GM18507 (cell line): ENCODE data around the gene SLC11A2.
"Not testable (repeated sequence)": the region's sequence is repeated elsewhere in the genome, so short reads cannot be mapped to it uniquely, and the experiment has no call there.

Experiments used
- DNase-seq: peaks from one replicate; pipeline ENCODE4 v3.0.0; 2011; ENCODE audit warnings: low read depth; ENCODE audit not compliant: insufficient read length; ENCODE audit errors: extremely low spot score
- FAIRE-seq: peaks from 2 replicates; lab custom pipeline; 2011; peaks lifted over from hg19 to GRCh38; lab: Jason Lieb, UNC

SLC11A2 gene

DNA sequence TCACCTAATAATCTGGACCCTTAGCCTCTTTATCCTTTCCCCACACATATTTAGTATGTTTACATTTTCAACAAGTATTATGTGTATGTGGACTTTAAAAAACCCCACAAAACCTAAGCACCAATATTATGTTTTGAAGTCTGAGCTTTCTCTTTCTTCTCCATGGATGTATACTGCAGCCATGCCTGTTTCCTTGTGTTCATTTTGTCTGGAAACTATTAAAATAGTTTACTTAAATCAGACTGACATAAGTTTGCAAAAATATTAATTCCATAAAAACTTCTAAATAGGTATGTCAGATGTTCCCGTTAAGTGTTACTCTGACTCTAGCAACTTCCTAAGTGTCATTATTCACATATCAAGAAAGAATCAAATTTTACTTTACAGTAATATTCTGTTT is 70.9 kb downstream of the SLC11A2 start:
- no peak for FAIRE-seq
- DNase-seq: no peak

DNA sequence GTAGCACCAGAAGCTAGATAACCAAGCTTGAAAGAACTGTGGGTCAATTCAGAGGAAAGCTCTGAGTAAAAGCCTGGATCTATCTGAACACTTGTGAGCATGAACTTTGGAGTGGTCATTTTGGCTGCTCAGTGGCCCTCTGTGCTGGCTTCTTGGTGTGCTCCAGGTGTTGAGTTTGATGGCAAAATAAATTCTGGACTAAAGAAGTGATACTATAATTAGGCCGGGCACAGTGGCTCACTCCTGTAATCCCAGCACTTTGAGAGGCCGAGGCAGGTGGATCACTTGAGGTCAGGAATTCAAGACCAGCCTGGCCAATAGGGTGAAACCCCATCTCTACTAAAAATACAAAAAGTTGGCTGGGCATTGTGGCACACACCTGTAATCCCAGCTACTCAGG is 71.4 kb downstream of the SLC11A2 start:
- not testable (repeated sequence) for DNase-seq, FAIRE-seq

DNA sequence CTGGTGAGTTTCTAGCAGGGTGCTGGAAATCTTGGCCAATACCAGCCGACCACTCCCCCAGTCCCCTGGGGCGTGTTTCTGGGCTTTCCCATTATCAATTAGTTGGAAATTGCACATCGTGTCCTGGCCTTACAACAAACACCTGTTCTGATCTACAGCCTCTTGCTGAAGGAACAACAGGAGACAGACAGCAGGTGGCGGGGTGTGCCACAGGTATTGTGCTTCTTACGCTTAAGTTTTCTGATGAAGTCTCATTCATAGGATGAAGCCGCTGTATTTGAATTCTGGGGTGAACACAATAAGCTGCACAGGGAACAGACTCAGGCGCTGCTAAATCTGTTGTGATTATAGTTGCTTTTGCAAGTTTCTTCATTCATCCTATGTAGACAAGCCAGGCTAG is 73.1 kb downstream of the SLC11A2 start:
- DNase-seq (no peak), FAIRE-seq (no peak)

GRCh38 chr12:50952510-50952909 is 73.7 kb downstream of the SLC11A2 start, which contains the start of gene HIGD1C:
TSS of gene HIGD1C (plus strand) at chr12:50952544. CDS start at chr12:50953999, 1,455 bp downstream.
- DNase-seq: no peak
- FAIRE-seq: no peak

DNA sequence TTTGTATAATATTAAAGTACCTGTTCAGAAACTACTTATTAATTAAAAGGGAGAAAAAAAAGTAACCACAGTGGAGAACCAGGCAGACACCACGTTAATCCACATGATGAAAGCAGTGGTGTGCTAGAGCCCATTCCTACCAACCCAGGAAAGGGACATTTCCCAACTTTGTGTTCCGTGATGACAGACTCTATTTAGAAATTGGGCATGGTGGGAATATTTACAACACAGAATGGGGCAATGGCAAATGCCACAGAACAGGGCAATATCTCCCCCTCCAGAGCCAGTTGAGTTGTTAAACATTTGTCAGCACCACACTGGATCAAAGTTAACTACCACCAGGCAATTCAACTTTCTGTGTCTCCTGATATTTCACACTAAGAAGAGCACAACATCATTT is 75.1 kb downstream of the SLC11A2 start:
- FAIRE-seq: no peak

DNA sequence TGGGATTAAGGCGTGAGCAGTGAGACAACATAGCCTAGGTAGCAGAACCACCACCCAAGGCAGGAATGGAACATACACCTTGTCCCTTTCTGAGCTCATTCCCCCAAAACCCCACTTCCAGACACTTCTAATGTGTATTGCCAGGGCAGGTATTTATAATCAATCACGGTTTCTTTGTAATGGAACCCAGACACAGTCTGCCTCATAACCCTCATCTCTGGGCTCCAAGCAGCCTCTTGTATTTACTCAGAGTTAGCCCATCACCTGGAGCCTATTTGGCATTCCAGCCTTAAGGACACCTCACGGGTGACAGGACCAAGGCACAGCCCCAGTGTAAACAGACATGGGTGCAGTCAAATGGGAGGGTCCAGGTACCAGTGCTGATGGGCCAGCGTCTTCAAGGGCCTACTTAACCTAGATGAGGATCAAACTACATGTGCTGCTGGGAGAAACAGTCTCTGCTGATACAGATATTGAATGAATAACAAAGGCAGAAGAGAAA is 76.3 kb downstream of the SLC11A2 start:
- FAIRE-seq (no peak), DNase-seq (no peak)

More for the DNA sequence above, 75.1 kb downstream of the SLC11A2 start:
- no peak for DNase-seq

- no peak for DNase-seq
- FAIRE-seq: no peak
Measured at GRCh38 chr12:50948798-50949197, 77.4 kb downstream of the SLC11A2 start.

GRCh38 chr12:50947933-50948626 is 78.1 kb downstream of the SLC11A2 start:
- DNase-seq (no peak), FAIRE-seq (no peak)

- DNase-seq: no peak
- FAIRE-seq: no peak
Measured at GRCh38 chr12:50937653-50938052, 88.5 kb downstream of the SLC11A2 start.

- no peak for DNase-seq
- FAIRE-seq: no peak
Measured at GRCh38 chr12:50936821-50937530, 89.2 kb downstream of the SLC11A2 start.

DNA sequence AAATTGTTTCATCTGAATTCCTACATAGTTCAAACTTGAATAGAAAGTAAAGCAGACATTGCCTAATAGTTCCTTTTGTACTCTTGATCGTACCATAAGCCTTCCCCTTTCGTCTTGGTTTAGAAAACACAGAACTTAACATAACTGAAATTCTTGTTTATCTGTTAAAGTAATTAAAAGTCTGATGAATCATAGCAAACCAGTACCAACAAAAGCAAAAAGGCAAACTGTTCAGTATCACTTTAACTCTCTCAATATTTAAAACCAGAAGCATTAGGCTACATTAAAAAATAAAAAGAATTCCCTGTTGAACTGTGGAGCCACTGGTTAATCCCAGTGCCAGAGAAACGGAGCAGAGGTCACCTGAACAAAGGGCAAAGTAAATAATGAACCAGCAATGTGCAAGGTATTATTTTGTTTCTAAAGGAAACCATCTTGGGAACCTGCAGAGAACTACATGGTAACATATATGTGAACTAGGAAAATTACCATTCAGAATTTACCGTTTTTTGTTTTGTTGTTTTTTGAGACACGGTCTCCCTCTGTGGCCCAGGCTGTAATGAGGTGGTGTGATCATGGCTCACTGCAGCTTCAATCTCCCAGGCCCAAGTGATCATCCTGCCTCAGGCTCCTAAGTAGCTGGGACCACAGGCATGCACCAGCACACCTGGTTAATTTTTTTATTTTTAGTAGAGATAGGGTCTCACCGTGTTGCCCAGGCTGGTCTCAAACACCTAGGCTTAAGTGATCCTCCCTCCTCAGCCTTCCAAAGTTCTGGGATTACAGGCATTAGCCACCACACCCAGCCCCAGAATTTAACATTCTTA is 91.0 kb downstream of the SLC11A2 start:
- no peak for DNase-seq
- FAIRE-seq: no peak

GRCh38 chr12:50934371-50934851 is 91.8 kb downstream of the SLC11A2 start:
- DNase-seq: no peak

DNA sequence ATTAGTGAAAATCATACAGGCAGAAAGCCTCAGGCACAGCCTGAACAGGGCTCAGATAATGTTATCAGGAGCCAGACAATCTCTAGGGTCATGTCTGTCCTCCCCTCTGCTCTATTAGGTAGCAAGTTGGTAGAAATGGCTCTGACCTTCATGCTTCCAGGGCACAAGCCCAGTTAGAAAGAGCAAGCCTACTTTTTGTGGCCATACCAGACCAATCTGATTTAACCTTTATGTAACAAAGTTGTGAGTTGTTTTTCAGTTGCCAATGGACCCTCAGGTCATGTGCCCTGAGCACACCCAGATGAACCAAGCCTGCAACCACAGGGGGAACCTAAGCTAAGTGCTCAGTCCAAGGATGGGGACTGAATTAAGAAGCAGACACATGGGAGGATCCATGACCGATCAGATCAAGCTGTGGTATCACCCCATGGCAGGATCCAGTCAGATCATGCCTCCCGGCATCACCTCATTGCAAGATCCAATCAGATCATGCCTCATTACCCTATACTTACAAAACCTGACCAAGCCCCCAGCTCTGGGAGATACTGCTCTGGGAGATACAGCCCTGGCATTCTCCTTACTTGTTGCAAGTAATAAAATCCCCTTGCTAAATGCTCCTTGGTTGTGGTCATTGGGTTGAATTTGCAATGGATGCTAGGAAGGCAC is 92.6 kb downstream of the SLC11A2 start:
- DNase-seq (no peak), FAIRE-seq (no peak)

More at GRCh38 chr12:50934371-50934851, 91.8 kb downstream of the SLC11A2 start:
- no peak for FAIRE-seq

- DNase-seq: no peak
- no peak for FAIRE-seq
Measured at GRCh38 chr12:50932787-50933280, 93.3 kb downstream of the SLC11A2 start.

DNA sequence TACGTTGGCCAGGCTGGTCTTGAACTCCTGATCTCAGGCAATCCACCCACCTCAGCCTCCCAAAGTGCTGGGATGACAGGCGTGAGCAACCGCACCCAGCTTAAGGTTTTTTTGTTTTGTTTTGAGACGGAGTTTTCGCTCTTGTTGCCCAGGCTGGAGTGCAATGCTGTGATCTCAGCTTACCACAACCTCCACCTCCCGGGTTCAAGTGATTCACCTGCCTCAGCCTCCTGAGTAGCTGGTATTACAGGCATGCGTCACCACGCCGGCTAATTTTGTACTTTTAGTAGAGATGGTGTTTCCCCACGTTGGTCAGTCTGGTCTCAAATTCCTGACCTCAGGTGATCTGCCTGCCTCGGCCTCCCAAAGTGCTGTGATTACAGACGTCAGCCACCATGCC is 95.7 kb downstream of the SLC11A2 start:
- DNase-seq, FAIRE-seq: not testable (repeated sequence)

DNA sequence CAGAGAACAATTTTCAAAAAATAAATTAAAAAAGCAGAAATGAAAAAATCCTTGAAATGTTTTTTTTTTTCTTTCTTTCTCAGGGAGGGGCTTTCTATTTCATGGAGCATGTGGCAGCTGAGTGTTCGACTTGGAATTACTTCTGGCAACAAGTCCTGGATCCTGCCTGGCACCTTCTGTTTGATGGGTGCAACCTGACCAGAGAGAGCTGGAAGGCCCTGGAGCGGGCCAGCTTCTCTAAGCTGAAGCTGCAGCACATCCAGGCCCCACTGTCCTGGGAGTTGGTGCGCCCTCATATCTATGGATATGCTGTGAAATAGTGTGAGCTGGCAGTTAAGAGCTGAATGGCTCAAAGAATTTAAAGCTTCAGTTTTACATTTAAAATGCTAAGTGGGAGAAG is 96.4 kb downstream of the SLC11A2 start:
- FAIRE-seq (no peak), DNase-seq (no peak)
